ENCODE data around the gene UPF1.

GRCh38 chr19:18792661-18793060 is 39.1 kb upstream of the UPF1 start:
- no peak for TF ChIP-seq ZNF274 (IDR thresholded peaks at IDR 0.05; ENCODE audit: low read depth, low read length)
- no peak for TF ChIP-seq SUZ12 (IDR thresholded peaks at IDR 0.05; ENCODE audit: extremely low read depth, insufficient read depth, insufficient read length)

All from NT2/D1 (cell line).